Brain pericyte (primary cell): Measurements from ENCODE around the gene FBXO28.
"Not testable (repeated sequence)": the region's sequence is repeated elsewhere in the genome, so short reads cannot be mapped to it uniquely, and the experiment has no call there.

Experiments
- DNase-seq: peaks from one replicate; pipeline ENCODE4 v3.0.0-alpha.2; 2012; ENCODE audit warnings: low read depth, low spot score

FBXO28 gene

GRCh38 chr1:224185208-224185607, 71.3 kb downstream of the FBXO28 start:
- no peak for DNase-seq

GRCh38 chr1:224188286-224188685, 74.4 kb downstream of the FBXO28 start:
- no peak for DNase-seq

GRCh38 chr1:224189561-224189960, 75.7 kb downstream of the FBXO28 start:
- no peak for DNase-seq

GRCh38 chr1:224192082-224192788, 78.3 kb downstream of the FBXO28 start:
- no peak for DNase-seq

- no peak for DNase-seq
Observed at GRCh38 chr1:224193319-224193966, 79.5 kb downstream of the FBXO28 start.

GRCh38 chr1:224196813-224197600, 83.1 kb downstream of the FBXO28 start:
- no peak for DNase-seq

- DNase-seq, result no peak
Observed at GRCh38 chr1:224198572-224198971, 84.7 kb downstream of the FBXO28 start.

- no peak for DNase-seq
Observed at GRCh38 chr1:224199679-224200078, 85.8 kb downstream of the FBXO28 start.

- no peak for DNase-seq
Observed at GRCh38 chr1:224201383-224201782, 87.5 kb downstream of the FBXO28 start.

GRCh38 chr1:224201853-224202252, 87.9 kb downstream of the FBXO28 start:
- no peak for DNase-seq

- no peak for DNase-seq
Observed at GRCh38 chr1:224203243-224204016, 89.5 kb downstream of the FBXO28 start.

GRCh38 chr1:224205438-224205840, 91.5 kb downstream of the FBXO28 start:
- no peak for DNase-seq

- not testable (repeated sequence) for DNase-seq
Observed at GRCh38 chr1:224205931-224206538, 92.1 kb downstream of the FBXO28 start.

- peak; percentile 40 for DNase-seq
Observed at GRCh38 chr1:224211206-224211962, 97.5 kb downstream of the FBXO28 start.
